ENCODE results near the gene SMAD3.

The SMAD3 gene

DNA sequence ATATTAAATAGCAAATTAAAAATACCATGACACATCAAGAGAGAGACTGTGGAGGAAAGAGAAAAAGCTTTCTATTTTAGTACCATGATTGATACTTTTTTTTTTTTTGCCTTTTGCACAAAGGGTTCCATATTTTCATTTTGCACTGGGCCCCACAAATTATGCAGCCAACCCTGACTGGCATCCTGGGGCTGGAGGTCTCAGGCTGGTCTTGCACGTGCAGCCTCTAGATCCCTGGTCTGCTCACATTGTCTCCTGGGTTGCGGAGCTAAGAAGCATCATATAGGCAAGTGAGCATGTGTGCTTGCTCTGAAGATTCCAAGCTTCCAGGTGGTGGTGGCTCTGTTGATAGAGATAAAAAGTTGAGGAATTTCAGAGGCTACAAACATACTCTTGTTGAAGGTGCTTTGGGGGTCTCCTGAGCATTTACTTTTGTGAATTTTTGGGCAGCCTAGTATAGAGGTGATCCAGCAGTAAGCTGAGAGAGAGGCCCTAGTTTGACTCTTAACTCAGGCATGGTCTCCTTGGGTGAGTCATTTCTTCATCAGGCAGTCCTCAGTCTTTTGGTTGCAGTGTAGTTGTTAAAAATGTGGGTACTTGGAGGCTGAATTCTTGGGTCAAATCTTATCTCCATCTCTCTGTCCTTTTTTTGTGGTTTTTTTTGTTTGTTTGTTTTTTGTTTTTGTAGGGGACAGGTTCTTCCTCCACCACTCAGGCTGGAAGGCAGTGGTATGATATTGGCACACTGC, 31.3 kb downstream of the SMAD3 start:
- no peak for DNase-seq (ENCODE audit: low spot score)

DNA sequence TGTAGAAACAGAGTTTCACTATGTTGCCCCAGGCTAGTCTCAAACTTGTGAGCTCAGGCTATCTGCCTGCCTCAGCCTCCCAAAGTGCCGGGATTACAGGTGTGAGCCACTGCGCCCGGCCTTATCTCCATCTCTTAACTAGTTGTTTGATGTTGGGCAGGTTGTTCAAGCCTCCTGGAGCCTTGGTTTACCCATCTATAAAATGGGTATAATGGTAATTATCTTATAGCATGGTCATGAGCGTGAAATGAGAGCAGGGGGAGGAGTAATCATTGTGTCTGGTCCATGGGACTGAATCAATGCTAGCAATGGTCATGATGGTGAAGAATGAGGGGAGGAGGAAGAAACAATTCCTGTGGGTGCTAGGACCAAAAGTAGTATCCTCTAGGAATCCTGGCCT, 32.0 kb downstream of the SMAD3 start:
- DNase-seq (ENCODE audit: low spot score), result no peak

DNA sequence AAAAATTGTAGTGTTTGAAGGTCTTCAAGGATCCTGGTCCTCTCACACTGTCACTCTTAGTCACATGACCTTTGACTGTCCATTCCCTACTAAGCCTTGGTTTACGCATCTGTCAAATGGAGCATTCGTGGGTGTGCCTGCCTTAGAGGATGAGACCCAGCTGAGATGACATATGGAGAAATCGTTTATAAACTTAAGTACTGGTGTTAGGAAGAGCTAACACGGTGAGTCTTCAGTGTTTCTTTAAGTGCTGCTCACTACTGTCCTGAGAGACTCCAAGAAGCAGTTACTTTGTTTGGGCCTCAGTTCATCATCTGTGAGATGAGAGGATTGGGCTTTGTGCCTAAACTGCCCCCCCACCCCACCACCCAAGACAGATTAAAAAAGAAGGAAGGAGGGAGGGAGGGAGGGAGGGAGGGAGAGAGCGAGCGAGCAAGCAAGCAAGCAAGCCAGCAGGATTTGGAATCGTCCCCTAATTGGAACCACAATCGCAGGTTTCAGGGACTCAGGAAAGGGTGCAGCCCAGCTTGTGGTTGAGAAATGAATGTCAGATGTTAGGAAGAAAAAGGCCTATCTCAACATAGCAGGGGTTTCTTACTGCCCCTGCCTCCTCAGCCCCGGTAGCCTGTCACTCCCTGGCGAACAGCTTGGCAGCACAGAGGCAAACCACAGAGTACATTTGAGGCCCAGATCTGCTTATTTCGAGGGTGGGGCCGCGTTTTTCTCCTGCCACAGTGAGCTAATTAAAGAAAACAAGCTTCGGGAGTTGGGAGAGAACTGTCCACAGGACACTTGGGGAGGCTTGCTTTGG, 32.7 kb downstream of the SMAD3 start:
- DNase-seq (ENCODE audit: low spot score), result no peak

DNA sequence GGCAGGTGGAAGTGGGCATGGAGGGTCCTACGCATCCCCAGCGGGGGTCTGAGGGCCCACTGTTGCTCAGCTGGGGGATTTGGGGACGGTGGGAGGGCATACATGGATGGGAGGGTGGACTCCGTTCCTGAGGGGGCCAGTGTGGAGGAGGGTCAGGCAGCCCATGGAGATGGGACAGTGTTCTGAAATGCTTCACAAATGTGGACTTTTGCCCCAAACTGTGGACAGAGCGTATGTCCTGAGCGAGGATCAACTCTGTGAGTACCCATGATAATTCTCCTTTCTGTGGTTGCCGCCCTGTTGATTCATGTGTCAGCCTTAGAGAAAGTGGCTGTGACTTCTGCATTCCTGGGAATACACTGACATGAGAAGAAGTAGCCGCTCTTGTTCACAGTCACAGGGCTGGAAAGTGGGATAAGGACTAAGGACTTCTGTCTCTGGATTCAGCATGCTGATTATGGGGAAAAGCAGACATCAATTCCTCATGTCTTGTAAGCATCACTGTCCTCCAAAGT, 33.4 kb downstream of the SMAD3 start:
- DNase-seq (ENCODE audit: low spot score), result no peak

DNA sequence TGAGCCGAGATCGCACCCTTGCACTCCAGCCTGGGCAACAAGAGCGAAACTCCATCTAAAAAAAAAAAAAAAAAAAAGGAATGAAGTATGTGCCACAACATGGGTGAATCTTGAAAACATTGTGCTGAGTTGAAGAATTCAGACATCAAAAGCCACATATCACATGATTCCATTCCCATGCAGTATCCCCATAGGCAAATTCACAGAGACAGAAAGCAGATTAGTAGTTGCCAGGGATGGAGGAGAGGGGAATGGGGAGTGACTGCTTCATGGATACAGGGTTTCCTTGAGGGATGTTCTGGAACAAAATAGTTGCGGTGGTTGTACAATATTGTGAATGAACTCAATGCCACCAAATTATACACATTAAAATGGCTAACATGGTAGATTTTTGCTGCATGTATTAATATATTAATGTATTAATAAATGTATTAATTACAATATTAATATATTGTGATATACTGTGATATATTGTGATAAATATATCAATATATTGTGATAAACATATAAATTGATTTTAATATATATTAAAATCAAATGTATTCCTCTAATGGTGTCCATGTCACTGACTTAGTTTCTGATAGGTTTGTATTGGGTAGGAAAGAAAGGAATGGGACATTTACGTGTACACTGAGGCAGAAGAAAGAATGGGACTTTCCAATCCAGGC, 34.9 kb downstream of the SMAD3 start:
- no peak for DNase-seq (ENCODE audit: low spot score)

DNA sequence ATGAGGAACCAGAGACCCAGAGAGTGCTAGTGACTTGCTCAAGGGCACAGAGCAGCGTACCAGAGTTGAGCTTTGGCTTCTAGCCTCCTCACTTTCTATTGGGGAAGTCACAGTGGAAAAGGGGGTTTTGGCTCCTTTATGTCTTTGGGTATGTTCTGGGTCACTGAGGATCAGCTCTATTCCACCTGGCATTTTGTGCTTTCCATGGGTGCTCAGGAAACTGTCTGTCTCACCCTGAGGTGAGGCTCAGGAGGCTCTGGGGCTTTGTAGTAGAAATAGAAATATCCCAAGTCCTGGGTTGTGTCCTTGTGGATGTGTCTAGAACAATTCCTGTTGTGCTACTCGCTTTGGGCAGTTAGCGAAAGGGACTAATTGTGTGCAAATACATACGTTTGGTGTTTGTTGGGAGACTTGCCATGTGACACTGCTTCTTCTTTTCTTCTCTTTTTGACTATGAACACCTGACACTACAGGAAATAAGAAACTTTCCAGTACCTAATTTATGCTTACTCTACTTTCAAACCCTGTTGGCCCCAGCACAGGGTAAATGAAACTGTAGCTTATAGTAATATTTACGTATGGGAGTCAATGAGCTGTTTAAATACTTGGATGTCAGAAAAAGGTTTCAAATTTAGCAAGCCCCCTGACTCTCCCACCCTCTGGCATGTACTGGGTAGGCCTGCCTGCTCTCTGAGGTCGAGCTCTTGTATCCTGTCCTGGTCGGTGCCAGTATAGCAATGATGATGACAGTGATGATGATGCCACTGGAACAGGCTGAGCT, 35.6 kb downstream of the SMAD3 start:
- DNase-seq (ENCODE audit: low spot score), result no peak

DNA sequence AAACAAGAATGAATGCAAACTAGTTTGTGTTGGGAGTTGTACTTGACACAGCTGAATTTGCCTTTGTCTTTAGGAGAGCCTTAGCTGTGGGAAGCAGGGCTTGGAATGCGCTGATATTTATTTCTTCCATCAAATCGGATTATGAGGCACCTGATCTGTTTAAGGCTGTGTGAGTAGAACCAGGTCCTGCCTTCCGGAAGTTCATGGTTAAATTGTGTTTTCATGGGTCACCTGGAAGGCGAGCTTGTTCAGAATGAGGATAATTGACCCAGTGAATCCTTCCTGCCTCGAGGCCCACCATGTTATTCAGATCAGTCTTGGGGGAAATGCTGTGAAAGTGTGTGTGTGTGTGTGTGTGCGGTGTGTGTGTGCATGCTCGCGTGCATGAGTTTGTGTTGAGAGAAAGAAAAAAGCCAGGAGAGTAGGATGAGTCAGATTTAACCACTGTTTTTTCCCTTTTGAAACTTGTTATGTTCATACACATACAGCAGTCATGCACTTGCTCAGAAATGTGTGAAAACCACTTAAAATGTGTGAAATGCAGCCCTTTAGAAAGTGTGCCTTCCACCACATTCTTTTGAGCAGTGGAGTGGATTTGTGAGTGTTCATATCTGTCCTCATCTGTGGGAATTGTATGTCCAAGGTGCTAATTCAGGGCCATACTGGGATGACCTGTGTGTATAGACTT, 36.7 kb downstream of the SMAD3 start:
- DNase-seq (ENCODE audit: low spot score), result no peak

DNA sequence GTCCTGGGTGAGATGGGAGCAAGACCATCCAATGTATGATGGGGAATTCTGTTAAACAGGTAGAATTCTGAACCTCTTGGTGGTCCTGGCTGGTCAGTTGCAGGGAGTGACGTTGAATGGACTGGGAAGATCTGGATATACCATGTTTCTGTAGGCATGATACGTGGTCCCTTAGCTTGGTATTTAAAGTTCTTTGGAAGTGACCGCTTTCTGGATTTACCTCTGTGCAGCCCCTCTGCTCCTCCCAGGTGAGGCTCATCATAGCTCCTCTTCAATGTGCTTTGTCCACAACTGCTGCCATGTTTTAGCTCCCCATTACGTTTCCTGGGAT, 37.2 kb downstream of the SMAD3 start:
- no peak for DNase-seq (ENCODE audit: low spot score)

DNA sequence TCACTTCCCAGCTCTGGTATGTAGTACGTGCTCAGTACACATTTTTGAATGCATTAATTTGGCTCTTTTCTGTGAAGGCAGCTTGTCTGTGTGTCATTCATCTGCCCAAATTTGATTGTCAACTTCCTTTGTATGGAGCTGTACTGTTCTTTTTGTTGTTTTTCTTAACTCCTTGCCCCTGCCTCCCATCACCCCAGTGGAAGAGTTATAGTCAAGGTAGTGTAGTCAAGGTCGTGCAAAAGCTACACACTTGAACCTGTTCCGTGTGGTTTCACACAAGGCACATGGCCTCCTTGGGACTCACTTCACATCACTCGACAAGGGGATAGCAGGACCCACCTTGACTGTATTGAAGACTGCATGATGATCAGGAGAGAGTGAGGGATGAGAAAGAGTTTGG, 37.6 kb downstream of the SMAD3 start:
- no peak for DNase-seq (ENCODE audit: low spot score)

DNA sequence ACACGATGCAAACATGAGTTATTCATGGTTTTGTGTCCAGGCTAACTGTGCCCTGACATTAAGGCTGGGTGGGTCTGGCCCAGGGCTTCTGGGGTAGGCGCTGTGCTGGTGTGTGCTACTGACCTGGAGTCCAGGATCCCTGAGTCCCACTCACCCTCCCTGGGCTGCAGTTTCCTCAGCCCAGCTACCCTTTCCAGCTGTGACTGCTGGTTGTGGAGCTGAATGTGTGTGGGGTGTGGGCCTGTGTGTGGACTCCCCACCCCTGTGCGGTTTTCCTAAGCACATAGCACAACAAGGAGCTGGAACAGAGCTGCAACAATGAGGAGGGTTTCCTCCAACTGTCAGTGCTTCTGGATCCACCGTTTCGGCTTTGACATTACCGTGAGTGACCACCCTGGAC, 38.0 kb downstream of the SMAD3 start:
- no peak for DNase-seq (ENCODE audit: low spot score)

DNA sequence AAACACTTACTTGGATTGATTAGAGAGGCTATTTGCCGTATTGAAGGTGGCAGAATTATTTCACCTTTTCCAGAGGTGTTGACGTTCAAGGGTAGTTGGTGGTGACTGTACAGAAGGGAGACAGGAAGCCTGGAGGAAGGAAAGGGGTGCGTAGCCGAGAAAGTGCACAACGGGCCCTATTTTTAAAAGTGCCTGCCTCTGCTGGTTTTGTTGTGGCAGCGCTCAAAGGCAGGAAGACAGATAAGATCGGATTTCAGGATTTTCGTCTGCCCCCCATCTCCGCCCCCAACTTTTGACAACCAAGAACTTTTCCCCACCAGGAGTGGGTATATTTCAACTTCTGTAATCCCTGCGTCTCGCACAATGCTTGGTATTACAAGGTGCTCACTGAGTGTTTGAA, 38.5 kb downstream of the SMAD3 start:
- DNase-seq (ENCODE audit: low spot score), result no peak

DNA sequence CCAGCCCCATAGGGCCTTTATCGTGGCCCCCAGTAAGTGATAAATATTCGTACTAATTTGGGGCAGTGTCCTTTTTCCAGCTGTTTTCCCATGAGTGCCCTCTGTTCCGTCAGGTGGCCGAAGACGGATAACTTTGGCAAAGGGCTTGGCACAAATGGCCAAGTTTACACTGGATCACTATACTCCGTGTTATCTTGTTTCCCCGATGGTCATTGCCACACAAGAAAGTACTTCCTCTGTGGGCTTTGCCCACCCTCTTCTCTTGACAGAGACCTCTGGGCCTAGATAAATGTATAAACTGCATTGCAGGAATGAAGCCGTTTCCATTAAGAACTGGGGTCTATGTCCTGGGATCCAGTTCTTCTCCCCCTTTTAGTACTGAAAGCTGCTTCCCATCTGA, 39.1 kb downstream of the SMAD3 start:
- no peak for DNase-seq (ENCODE audit: low spot score)

DNA sequence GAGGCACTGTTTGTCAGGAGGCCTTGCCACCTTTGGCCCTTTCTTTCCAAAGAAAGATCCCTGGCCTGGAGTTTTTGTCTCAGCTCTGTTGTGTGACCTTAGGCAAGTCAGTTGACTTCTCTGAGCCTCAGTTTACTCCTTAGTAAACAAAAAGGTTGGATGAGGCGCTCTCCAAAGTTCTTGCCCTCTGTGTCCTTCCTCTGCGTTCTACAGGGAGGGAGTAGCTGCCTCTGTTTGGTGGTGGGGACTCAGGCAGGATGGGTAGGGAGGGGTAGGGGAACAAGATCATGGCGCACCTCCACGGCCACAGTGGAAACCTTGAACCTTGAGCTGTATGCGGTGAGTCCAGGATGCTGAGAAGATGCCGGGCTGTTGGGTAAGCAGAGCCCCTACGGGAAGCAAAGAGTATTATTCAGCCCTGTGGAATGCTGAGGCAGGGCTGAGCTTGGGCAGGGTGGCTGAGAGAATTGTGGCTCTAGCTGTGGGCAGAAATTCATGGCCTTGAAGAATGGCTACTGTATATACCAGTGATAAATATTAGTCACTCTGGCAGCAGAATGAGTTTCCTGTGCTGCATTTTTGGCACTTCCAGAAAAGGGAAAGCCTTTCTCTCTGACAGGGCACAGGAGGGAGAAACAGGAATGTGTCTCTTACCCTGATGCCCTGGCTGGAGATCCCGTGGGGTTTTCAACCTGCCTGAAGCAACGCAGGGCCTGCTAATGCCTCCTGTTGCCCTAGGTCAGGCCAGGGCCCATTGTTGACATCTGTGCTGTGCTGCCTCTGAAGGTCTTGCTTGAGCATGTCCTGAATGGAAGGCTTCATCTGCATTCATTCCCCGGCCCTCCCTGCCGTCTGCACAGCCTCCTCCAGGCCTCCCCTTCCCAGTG, 39.9 kb downstream of the SMAD3 start:
- DNase-seq (ENCODE audit: low spot score), result no peak

DNA sequence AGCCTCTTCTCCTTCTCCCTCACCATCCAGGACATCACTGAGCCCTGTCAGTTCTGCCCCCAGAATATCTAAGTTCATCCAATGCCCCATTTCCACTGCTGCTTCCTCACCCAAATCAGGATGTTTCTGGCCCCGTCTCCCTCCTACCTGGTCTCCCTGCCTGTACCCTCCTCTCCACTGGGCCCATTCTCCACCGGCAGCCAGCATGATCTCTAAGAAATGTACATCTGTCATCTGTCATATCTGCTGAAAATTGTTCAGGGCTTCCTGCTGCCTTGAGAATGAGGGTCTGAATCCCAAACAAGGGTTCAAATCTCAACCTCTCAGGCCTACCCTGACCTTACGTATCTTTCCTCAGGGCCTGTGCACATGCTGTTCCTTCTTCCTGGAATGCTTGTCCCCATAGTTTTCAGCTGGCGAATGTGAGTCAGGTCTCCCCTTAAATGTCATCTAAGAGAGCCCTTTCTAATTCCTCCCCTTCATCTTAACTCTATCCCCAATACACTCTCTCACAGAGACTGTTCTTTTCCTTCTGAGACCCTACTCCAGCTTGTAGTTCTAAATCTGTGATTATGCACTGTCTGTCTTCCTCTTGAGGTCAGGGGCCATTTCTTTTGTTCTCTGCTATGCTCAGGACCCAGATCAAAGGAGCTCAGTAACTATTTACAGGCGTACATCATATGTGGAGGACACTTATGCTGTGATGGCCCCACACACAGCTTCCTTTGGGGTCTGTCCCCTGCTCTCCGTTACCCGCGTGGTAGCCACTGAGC, 40.8 kb downstream of the SMAD3 start:
- no peak for DNase-seq (ENCODE audit: low spot score)

DNA sequence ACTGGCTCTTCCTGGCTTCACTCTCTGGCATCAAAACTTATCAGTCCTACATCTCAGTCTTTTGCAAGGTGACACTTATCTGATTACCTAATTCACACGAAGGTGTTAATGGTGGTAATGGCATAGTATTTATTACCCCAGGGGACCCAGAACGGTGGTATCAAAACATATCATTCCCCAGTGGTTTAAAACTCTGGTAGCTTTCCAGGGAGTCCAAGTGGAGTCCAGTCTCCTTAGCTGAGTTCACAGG, 41.3 kb downstream of the SMAD3 start:
- DNase-seq (ENCODE audit: low spot score), result no peak

DNA sequence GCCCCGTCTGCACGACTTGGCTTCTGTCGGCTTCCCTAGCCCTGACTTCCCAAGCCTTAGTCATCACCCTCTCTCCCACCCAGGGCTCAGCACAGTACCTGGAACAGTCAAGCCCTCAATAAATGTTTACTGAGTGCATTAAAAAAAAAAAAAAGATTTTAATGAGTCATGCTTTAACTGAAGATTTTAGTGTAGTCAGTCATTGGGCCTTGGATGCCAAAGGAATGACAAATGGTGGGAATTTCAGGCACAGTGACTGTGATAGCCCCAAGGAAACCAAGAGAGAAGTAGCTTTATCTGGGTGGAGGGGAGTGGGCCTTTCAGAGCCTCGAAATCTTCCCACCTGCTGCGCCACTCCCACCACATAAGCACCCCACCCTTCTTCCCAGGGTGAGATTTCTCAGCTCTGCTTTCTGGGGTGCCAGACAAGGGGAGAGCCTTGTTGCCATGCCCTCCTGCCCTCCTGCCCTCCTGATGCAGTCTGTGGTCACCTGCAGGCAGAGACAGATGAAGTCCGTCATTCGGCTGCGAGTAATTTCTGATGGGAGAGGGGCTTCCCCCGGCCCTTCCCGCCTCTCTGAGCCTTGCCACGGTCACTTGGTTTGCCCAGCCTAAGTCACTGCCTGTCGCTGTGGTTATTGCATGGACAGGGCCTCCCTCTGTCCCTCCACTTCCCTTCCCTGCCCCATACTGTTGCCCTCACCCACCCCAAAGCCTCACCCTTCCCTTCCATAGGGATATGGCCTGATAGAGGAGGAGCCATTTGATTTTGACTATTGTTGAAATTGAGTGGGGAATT, 41.8 kb downstream of the SMAD3 start:
- no peak for DNase-seq (ENCODE audit: low spot score)

DNA sequence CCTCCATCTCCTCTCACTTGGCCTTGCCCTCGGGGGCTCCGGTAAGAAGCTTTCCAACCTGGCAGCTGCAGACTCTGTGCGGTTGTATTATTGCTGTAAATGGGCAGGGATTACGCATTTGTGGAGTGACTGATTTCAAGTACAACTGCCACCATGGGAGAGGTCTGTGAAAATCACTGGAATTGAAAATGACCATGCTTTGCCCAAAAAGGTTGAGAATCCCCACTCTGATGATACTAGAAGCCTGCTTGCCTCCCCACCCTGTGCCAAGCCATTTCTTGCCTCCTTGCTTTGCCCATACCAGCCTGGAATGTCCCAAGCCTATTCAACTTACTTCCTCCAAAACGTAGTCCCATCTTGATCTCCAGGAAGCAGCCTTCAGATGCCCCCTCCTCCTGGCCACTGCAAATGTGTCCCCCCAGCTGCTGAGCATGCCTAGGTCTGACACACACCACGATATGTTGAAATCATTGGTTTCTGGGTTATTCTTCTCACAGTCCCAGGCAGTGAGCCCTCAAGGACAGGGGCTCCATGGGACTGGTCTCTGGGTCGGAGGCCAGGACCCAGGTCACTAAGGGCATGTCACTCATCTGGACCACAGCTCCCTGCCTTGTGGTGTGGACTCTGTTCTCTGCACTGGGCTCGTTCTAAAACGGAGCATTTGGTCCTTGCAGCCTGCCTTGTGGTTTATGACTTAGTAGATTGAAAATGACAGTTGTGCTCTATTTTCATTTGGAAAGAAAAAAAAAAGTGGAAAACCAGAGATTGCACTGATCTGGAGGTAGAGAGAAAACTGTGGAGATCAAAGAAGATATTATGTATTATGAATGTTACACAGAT, 42.9 kb downstream of the SMAD3 start:
- no peak for DNase-seq (ENCODE audit: low spot score)
